ENCODE results near the gene ATP7B.

DNA sequence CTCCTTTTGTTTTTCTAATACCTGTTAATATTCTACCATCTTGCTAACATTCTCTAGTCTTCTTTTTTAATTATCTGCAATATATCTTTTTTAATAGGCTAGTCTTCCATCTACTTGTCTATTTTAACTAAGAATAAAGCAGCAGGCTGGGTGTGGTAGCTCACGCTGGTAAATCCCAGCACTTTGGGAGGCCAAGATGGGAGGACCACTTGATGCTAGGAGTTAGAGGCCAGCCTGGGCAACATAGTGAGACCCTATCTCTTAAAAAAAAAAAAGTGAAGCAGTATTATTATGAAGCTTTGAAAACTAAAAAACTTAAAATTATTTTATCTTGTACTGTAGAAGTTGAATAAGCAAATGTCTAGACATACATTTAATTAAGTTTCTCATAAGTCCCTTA, 16.6 kb upstream of the ATP7B start:
- TF ChIP-seq GATA3 (IDR thresholded peaks at IDR 0.05; ENCODE audit: low read depth, low read length) (no peak), GATA2 (IDR thresholded peaks at IDR 0.05; ENCODE audit: low read depth, low read length) (no peak)

Measured in SH-SY5Y (cell line).